GM12874 (cell line): ENCODE data around the gene ATP7B.

Experiments
- CTCF ChIP-seq: IDR thresholded peaks from 2 replicates; pipeline ENCODE4 v1.5.1; 2011; ENCODE audit warnings: low read depth, mild to moderate bottlenecking, control low read depth, low read length, moderate library complexity; ENCODE audit not compliant: insufficient read depth

ATP7B gene

GRCh38 chr13:51938454-51938853, 72.8 kb downstream of the ATP7B start:
- TF ChIP-seq CTCF, result no peak

- no peak for TF ChIP-seq CTCF
These were observed 73.6 kb downstream of the ATP7B start for GRCh38 chr13:51937320-51938290.

GRCh38 chr13:51935326-51936171, 75.7 kb downstream of the ATP7B start:
- peak; percentile 18; the same call in 1 of the 2 replicates for TF ChIP-seq CTCF

GRCh38 chr13:51934461-51935087, 76.7 kb downstream of the ATP7B start:
- no peak for TF ChIP-seq CTCF

- TF ChIP-seq CTCF, result no peak
These were observed 77.7 kb downstream of the ATP7B start for GRCh38 chr13:51933466-51934058.

- TF ChIP-seq CTCF, result no peak
These were observed 79.0 kb downstream of the ATP7B start for GRCh38 chr13:51932231-51932630.
